NCI-H69 (cell line): Measurements from ENCODE around the gene CRTAP.
"Not testable (repeated sequence)": the region's sequence is repeated elsewhere in the genome, so short reads cannot be mapped to it uniquely, and the experiment has no call there.

Experiments
- DNase-seq: peaks from one replicate; lab custom pipeline; 2025; lab: John Stamatoyannopoulos, UW

CRTAP gene

GRCh38 chr3:33174711-33175414 is 61.0 kb downstream of the CRTAP start:
- no peak for DNase-seq

- no peak for DNase-seq
Observed at GRCh38 chr3:33179132-33179531, 65.3 kb downstream of the CRTAP start.

- no peak for DNase-seq
Observed at GRCh38 chr3:33181229-33181628, 67.4 kb downstream of the CRTAP start.

- not testable (repeated sequence) for DNase-seq
Observed at GRCh38 chr3:33181641-33182040, 67.8 kb downstream of the CRTAP start.

- no peak for DNase-seq
Observed at GRCh38 chr3:33184863-33185262, 71.0 kb downstream of the CRTAP start.

GRCh38 chr3:33186524-33187367 is 72.9 kb downstream of the CRTAP start:
- DNase-seq: no peak

GRCh38 chr3:33187368-33187634 is 73.5 kb downstream of the CRTAP start:
- no peak for DNase-seq

- no peak for DNase-seq
Observed at GRCh38 chr3:33194303-33194702, 80.5 kb downstream of the CRTAP start.

- DNase-seq: no peak
Observed at GRCh38 chr3:33196538-33196937, 82.7 kb downstream of the CRTAP start.
